ENCODE data around the gene ALDOC. TPM values are rescaled to one million over a fixed set of nuclear protein-coding genes. Genes with fewer than 3 reads are reported as not detected.

The ALDOC gene
- total and polyA plus RNA-seq, 2 of the 13 experiments (the other 11 are each of a cell fraction or from before 2014, with no cell fraction given) = 15.4 to 60.9 TPM

DNA sequence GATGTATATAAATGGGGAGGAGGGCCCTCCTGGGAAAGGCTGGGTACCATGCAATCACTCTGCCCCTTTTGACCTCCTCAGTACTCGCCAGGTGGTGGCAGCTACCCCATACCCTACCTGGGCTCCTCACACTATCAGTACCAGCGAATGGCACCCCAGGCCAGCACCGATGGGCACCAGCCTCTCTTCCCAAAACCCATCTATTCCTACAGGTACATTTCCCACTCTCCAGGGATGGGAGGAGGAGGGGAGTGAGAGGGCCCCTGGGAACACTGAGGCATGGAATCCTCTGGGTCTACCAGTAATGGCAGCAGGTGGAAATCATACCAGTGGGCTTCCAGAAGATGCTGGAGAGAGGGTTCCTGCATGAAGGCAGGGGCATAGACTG is 47.7 kb downstream of the ALDOC start:
- TF ChIP-seq FOXP1 (IDR thresholded peaks at IDR 0.05) (no peak), FOXP1 (CRISPR knock-in tag; IDR thresholded peaks at IDR 0.05) (no peak), JDP2 (CRISPR knock-in tag; IDR thresholded peaks at IDR 0.05; ENCODE audit: borderline replicate concordance) (no peak), IRF2 (CRISPR knock-in tag; IDR thresholded peaks at IDR 0.05) (no peak), NCOA5 (CRISPR knock-in tag; IDR thresholded peaks at IDR 0.05) (no peak), ZNF383 (CRISPR knock-in tag; IDR thresholded peaks at IDR 0.05; ENCODE audit: borderline replicate concordance) (no peak), NR3C1 (CRISPR knock-in tag; IDR thresholded peaks at IDR 0.05) (no peak), JARID2 (CRISPR knock-in tag; IDR thresholded peaks at IDR 0.05; ENCODE audit: insufficient replicate concordance) (no peak), ZNF775 (CRISPR knock-in tag; IDR thresholded peaks at IDR 0.05; ENCODE audit: borderline replicate concordance) (no peak), SNAPC2 (CRISPR knock-in tag; IDR thresholded peaks at IDR 0.05) (no peak), ZNF567 (CRISPR knock-in tag; IDR thresholded peaks at IDR 0.05; ENCODE audit: borderline replicate concordance) (no peak), FUBP1 (CRISPR knock-in tag; IDR thresholded peaks at IDR 0.05; ENCODE audit: borderline replicate concordance) (no peak), HOXA9 (CRISPR knock-in tag; IDR thresholded peaks at IDR 0.05; ENCODE audit: borderline replicate concordance) (no peak), SMC3 (IDR thresholded peaks at IDR 0.05; ENCODE audit: low read length) (no peak), NONO (IDR thresholded peaks at IDR 0.05) (no peak), NONO (CRISPR knock-in tag; conservative IDR thresholded peaks at IDR 0.05) (no peak), SALL1 (CRISPR knock-in tag; IDR thresholded peaks at IDR 0.05) (no peak), ZNF780A (CRISPR knock-in tag; IDR thresholded peaks at IDR 0.05) (no peak), ZKSCAN5 (CRISPR knock-in tag; IDR thresholded peaks at IDR 0.05) (no peak)
- TF ChIP-seq, protein P1, sequence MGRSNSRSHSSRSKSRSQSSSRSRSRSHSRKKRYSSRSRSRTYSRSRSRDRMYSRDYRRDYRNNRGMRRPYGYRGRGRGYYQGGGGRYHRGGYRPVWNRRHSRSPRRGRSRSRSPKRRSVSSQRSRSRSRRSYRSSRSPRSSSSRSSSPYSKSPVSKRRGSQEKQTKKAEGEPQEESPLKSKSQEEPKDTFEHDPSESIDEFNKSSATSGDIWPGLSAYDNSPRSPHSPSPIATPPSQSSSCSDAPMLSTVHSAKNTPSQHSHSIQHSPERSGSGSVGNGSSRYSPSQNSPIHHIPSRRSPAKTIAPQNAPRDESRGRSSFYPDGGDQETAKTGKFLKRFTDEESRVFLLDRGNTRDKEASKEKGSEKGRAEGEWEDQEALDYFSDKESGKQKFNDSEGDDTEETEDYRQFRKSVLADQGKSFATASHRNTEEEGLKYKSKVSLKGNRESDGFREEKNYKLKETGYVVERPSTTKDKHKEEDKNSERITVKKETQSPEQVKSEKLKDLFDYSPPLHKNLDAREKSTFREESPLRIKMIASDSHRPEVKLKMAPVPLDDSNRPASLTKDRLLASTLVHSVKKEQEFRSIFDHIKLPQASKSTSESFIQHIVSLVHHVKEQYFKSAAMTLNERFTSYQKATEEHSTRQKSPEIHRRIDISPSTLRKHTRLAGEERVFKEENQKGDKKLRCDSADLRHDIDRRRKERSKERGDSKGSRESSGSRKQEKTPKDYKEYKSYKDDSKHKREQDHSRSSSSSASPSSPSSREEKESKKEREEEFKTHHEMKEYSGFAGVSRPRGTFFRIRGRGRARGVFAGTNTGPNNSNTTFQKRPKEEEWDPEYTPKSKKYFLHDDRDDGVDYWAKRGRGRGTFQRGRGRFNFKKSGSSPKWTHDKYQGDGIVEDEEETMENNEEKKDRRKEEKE (IDR thresholded peaks at IDR 0.05) = no peak
- ATAC-seq (no peak), DNase-seq (ENCODE audit: low spot score) (no peak), FAIRE-seq (no peak)
- Histone ChIP-seq H4K20me1 (ENCODE audit: insufficient read depth, low read length) (no peaks in the 10 kb centered on the region), H3K79me2 (ENCODE audit: insufficient read depth, low read length) (no peaks in the 10 kb centered on the region), H3K4me2 (ENCODE audit: low read depth, low read length) (no peak overlapping the region), H3K36me3 (replicated peaks in 1 of 2; ENCODE audit: control insufficient read depth in 1 of 2, insufficient read depth in 2 of 2, low read length in 2 of 2) (no peaks in the 10 kb centered on the region), H3K4me1 (ENCODE audit: insufficient read depth, low read length) (peaks cover 35% of the 10 kb centered on the region), H3K27me3 (ENCODE audit: control insufficient read depth in 1 of 2, insufficient read depth in 2 of 2, low read length in 2 of 2) (peaks cover 9 to 41% of the 10 kb centered on the region in 2 experiments; a peak in 4 of 5 replicates), H2AFZ (ENCODE audit: low read length) (no peak overlapping the region), H3K27ac (ENCODE audit: extremely low read length, insufficient read depth, low read length) (no peak overlapping the region), H3K9ac (ENCODE audit: insufficient read depth, low read depth, low read length) (no peak overlapping the region), H3K9me3 (ENCODE audit: low read length) (no peaks in the 10 kb centered on the region), H3K4me3 (replicated peaks in 1 of 3; ENCODE audit: insufficient read depth in 1 of 3, low read depth in 2 of 3, low read length in 3 of 3) (no peak overlapping the region)
- in situ Hi-C loops (cut with HindIII; ENCODE audit: extremely low pct_ligation_motif_present, low pct_unique_long_range_greater_than_20kb) (no loop called here), intact Hi-C loops (cut with micrococcal nuclease; ENCODE audit: unreplicated experiment) (loop anchor here (5.0 kb wide), 1 partner anchor 738 kb away; no protein-coding TSS in a partner anchor)
- 60% methylated on average over 1 of the region's 3 CpGs for WGBS (ENCODE audit: low lambda C conversion rate)
- ChIA-PET POLR2A (no interaction called here), CTCF (ENCODE audit: low intra/inter-chr PET ratio, low total read pairs) (no interaction called here)
- BruUV-seq (replicated peaks) = no TSS peak
